NT2/D1 (cell line): ENCODE results near the gene LHX3.

Source experiments
- SUZ12 ChIP-seq: IDR thresholded peaks from 2 replicates; pipeline ENCODE4 v1.6.1; 2011; ENCODE audit not compliant: insufficient read length, insufficient read depth; ENCODE audit errors: extremely low read depth
- YY1 ChIP-seq: IDR thresholded peaks from 2 replicates; pipeline ENCODE4 v1.6.1; 2011; ENCODE audit not compliant: insufficient read length, insufficient read depth
- ZNF274 ChIP-seq: IDR thresholded peaks from 2 replicates; pipeline ENCODE4 v1.6.1; 2011; ENCODE audit warnings: mild to moderate bottlenecking, low read depth, low read length

GRCh38 chr9:136178773-136179075, 26.2 kb downstream of the LHX3 start:
- TF ChIP-seq YY1 (no peak), SUZ12 (no peak), ZNF274 (no peak)
